ENCODE measurements around the gene STK10. TPM values are rescaled to one million over a fixed set of nuclear protein-coding genes. Genes with fewer than 3 reads are reported as not detected.
"Not testable (repeated sequence)": the region's sequence is repeated elsewhere in the genome, so short reads cannot be mapped to it uniquely, and the experiment has no call there.

STK10 gene
- total RNA-seq, 3 donors from 2014 or later: 17.1 to 32.5 (median 23.3) TPM

DNA sequence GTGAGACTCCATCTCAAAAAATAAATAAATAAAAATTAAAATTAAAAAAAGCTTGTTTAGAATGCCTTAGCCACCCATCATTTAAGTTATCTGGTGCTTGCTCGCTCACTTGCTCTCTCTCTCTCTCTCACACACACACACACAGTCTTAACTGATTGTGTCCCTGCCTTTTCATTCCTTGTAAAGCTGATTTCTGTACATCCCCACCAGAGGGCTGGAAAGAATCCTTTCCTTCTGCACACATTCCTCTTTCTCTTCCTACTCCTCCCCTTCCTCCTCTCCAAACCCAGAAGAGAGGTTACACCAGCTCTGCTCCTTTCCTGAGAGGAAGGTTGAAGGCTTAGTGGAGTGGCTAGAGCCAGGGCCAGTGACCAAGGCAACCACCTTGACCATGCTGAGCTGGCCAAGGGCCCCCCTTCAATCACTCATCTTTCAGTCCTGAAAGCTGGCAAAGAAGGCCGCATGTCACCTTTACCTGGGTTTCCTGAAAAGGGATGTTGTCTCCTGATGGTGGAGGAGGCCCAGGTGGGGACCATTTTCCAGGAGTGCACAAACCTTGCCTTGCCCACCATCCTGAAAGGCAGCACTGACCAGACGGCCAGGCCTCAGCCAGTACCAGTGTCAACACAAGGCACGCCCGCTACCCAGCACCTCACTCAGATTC lies 25.6 kb downstream of the STK10 start:
- TF ChIP-seq POLR2AphosphoS5 (IDR thresholded peaks at IDR 0.05): no peak
- TF ChIP-seq, protein P1, sequence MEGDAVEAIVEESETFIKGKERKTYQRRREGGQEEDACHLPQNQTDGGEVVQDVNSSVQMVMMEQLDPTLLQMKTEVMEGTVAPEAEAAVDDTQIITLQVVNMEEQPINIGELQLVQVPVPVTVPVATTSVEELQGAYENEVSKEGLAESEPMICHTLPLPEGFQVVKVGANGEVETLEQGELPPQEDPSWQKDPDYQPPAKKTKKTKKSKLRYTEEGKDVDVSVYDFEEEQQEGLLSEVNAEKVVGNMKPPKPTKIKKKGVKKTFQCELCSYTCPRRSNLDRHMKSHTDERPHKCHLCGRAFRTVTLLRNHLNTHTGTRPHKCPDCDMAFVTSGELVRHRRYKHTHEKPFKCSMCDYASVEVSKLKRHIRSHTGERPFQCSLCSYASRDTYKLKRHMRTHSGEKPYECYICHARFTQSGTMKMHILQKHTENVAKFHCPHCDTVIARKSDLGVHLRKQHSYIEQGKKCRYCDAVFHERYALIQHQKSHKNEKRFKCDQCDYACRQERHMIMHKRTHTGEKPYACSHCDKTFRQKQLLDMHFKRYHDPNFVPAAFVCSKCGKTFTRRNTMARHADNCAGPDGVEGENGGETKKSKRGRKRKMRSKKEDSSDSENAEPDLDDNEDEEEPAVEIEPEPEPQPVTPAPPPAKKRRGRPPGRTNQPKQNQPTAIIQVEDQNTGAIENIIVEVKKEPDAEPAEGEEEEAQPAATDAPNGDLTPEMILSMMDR (IDR thresholded peaks at IDR 0.05): no peak
- TF ChIP-seq POLR2A (IDR thresholded peaks at IDR 0.05): no peak
- Histone ChIP-seq H3K4me1 (no peaks in the 10 kb centered on the region), H3K27me3 (no peaks in the 10 kb centered on the region), H3K27ac (no peak overlapping the region), H3K4me3 (no peak overlapping the region), H3K9me3 (no peaks in the 10 kb centered on the region), H3K36me3 (no peaks in the 10 kb centered on the region)
- DNase-seq (ENCODE audit: low spot score in 2 of 2): no peak
- intact Hi-C loops (cut with DNase I; ENCODE audit: low total_unique reads): no loop called here

DNA sequence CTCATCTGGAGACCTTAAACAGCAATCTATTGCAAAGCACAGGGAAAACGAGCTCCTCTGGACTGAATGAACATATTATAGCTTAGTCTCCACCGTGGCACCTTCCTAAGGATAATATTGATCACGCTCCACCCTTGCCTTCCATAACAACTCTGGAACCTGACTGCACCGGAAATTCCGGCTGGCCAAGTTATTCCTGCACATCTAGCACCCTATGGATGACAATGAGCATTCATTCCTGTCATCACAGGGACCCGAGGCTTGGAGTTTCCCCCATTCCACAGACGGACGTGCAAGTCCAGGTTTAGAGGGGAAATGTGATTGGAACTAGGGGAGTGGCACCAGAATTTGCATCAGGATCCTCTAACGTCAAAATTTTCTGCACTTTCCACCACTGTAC lies 27.5 kb downstream of the STK10 start:
- intact Hi-C loops (cut with DNase I; ENCODE audit: low total_unique reads): no loop called here
- Histone ChIP-seq H3K27me3 (no peaks in the 10 kb centered on the region), H3K27ac (no peak overlapping the region), H3K9me3 (no peaks in the 10 kb centered on the region), H3K4me1 (no peaks in the 10 kb centered on the region), H3K36me3 (no peaks in the 10 kb centered on the region), H3K4me3 (no peak overlapping the region)
- TF ChIP-seq, protein P1 (IDR thresholded peaks at IDR 0.05): no peak
- TF ChIP-seq POLR2A (IDR thresholded peaks at IDR 0.05) (no peak), POLR2AphosphoS5 (IDR thresholded peaks at IDR 0.05) (no peak)
- no peak for DNase-seq (ENCODE audit: low spot score in 2 of 2)

DNA sequence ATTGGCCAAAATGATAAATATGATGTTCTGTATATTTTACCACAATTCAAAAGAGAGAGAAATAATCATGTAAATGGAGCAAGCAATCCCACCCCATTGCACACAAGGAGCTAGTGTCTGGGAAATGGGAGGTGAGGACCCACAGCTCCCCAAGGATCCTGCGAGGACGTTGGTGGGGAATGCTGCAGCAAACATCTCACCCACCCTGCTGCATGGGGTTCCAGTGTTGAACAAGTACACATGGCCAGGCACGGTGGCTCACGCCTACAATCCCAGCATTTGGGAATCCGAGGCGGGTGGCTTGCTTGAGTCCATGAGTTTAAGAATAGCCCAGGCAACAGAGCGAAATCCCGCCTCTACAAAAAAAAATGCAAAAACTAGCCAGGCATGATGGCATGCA lies 29.0 kb downstream of the STK10 start:
- intact Hi-C loops (cut with DNase I; ENCODE audit: low total_unique reads): no loop called here

DNA sequence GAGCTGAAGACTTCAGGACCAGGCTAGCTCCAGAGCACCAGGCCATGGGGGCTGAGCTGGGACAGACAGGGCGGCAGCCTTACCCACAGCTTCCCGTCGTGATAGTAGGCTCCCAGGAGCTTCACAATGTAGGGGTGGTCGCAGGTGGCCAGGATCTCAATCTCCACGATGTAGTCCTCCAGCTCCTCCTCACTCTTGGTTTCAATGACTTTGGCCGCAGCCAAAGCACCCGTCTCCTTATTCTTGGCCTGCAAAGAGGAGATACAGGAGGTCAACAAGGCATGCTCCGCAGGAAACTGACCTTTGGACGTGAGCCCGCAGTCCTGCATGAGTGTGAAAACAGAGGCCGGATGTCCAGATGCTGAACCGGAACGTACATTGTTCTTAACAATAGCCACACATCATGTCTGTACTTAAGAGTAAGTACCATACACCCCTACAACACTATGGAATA lies 31.5 kb downstream of the STK10 start:
- Histone ChIP-seq H3K27ac (no peak overlapping the region), H3K4me1 (no peaks in the 10 kb centered on the region), H3K9me3 (no peaks in the 10 kb centered on the region), H3K36me3 (no peaks in the 10 kb centered on the region), H3K4me3 (no peak overlapping the region), H3K27me3 (no peaks in the 10 kb centered on the region)
- TF ChIP-seq, protein P1 (IDR thresholded peaks at IDR 0.05): no peak
- TF ChIP-seq POLR2A (IDR thresholded peaks at IDR 0.05) (no peak), POLR2AphosphoS5 (IDR thresholded peaks at IDR 0.05) (no peak)
- intact Hi-C loops (cut with DNase I; ENCODE audit: low total_unique reads): no loop called here
- DNase-seq (ENCODE audit: low spot score in 2 of 2): no peak

More for the DNA sequence above, 29.0 kb downstream of the STK10 start:
- Histone ChIP-seq H3K4me1 (no peaks in the 10 kb centered on the region), H3K9me3 (no peaks in the 10 kb centered on the region), H3K36me3 (no peaks in the 10 kb centered on the region), H3K4me3 (no peak overlapping the region), H3K27me3 (no peaks in the 10 kb centered on the region), H3K27ac (no peak overlapping the region)
- TF ChIP-seq, protein P1 (IDR thresholded peaks at IDR 0.05): no peak
- TF ChIP-seq POLR2A (IDR thresholded peaks at IDR 0.05): no peak
- no peak for TF ChIP-seq POLR2AphosphoS5 (IDR thresholded peaks at IDR 0.05)
- DNase-seq (ENCODE audit: low spot score in 2 of 2): no peak

DNA sequence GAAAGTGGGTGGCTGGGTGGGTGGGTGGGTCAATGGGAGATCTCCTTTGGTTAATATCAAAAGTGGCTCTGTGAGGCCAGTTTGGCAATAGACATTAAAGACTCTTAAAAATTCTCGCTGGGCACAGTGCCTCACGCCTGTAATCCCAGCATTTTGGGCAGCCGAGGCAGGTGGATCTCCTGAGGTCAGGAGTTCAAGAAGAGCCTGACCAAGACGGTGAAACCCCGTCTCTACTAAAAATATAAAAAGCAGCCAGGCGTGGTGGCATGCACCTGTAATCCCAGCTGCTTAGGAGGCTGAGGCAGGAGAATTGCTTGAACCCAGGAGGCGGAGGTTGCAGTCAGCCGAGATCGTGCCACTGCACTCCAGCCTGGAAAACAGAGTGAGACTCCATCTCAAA lies 32.9 kb downstream of the STK10 start:
- H3K4me3 ChIP-seq; H3K27me3 ChIP-seq; intact Hi-C loops (cut with DNase I; ENCODE audit: low total_unique reads); H3K4me1 ChIP-seq; DNase-seq (ENCODE audit: low spot score in 2 of 2); H3K9me3 ChIP-seq; H3K27ac ChIP-seq; H3K36me3 ChIP-seq: not testable (repeated sequence)

Data from breast epithelium (tissue), 4 donors.